Nephron progenitor cell (in vitro differentiated cells): ENCODE data around the gene DLL3.

Experiments
- DNase-seq: peaks from one replicate; pipeline ENCODE4 v3.0.0; 2021
- H3K27ac Mint-ChIP-seq: 2 replicates; pipeline ENCODE4 v1.8.0; 2021; ENCODE audit warnings: mild to moderate bottlenecking, moderate library complexity, mixed read lengths
- H3K27me3 Mint-ChIP-seq: 2 replicates; pipeline ENCODE4 v1.8.0; 2021; ENCODE audit warnings: mild to moderate bottlenecking, low read depth, mixed read lengths; ENCODE audit not compliant: poor library complexity
- H3K36me3 Mint-ChIP-seq: 2 replicates; pipeline ENCODE4 v1.8.0; 2021; ENCODE audit warnings: low read depth, mixed read lengths
- H3K4me1 Mint-ChIP-seq: 2 replicates; pipeline ENCODE4 v1.8.0; 2021; ENCODE audit warnings: mixed read lengths
- H3K4me3 Mint-ChIP-seq: 2 replicates; pipeline ENCODE4 v1.8.0; 2021; ENCODE audit warnings: mild to moderate bottlenecking, moderate library complexity, mixed read lengths
- H3K9me3 Mint-ChIP-seq: 2 replicates; pipeline ENCODE4 v1.8.0; 2021; ENCODE audit warnings: mild to moderate bottlenecking, moderate library complexity, mixed read lengths
- TF ChIP-seq, protein P1 (sequence below): fragments of 200-600 bp; sonication (generic); IDR thresholded peaks from 2 replicates; pipeline ENCODE4 v1.5.0; 2021; ENCODE audit warnings: antibody characterized with exemption

DLL3 gene

DNA sequence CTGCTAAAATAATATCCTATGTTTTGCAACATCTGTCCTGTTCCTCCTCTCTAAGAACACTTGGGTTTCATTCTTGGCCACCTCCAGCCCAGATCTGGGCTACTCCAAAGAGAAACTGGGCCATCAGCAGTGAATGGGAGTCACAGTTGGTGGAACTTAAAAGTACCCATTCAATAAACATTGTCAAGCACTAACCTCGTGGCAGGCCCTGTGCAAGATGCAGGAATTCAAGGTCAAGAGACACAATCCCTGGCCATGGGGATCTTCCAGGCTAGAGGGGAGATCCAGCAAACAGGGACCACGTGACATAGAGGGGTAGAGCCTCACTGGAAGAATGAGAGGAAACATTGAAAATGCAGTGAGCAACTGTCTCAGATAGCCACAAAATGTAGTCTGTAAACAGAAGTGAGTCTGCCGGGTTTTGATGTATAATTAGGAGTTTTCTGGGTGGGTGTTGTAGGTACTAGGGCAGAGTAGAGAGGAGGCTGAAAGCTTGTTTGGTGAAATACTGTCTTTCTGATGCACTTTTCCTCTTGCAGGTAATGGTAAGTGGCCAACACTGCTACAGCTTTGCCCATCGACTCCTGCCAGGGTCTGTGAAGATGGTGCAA, 56.1 kb downstream of the DLL3 start:
- DNase-seq, result no peak
- Mint-ChIP-seq H3K9me3 (no peaks in the 10 kb centered on the region), H3K4me3 (no peak overlapping the region), H3K36me3 (no peaks in the 10 kb centered on the region), H3K27ac (no peak overlapping the region), H3K4me1 (peaks cover 19% of the 10 kb centered on the region), H3K27me3 (peaks cover 72% of the 10 kb centered on the region)
- TF ChIP-seq, protein P1, sequence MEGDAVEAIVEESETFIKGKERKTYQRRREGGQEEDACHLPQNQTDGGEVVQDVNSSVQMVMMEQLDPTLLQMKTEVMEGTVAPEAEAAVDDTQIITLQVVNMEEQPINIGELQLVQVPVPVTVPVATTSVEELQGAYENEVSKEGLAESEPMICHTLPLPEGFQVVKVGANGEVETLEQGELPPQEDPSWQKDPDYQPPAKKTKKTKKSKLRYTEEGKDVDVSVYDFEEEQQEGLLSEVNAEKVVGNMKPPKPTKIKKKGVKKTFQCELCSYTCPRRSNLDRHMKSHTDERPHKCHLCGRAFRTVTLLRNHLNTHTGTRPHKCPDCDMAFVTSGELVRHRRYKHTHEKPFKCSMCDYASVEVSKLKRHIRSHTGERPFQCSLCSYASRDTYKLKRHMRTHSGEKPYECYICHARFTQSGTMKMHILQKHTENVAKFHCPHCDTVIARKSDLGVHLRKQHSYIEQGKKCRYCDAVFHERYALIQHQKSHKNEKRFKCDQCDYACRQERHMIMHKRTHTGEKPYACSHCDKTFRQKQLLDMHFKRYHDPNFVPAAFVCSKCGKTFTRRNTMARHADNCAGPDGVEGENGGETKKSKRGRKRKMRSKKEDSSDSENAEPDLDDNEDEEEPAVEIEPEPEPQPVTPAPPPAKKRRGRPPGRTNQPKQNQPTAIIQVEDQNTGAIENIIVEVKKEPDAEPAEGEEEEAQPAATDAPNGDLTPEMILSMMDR, result no peak

DNA sequence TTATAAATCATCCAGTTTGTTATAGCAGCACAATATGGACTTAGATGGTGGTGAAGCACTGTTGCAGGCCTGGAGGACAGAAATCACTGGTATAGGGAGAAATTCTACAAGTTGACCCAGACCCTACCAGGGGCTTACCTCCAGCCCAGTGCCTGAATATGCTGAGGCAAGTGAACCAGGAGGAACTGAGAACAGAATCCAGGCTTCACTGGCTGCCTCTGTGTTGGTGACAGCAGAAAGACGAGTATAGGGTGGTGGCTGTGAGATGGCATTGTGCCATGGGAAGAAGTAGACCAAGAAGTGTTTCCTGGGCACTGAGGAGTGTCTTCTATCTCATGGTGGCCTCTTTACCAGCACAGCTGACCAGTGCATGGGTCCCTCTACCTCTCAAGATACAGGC, 57.1 kb downstream of the DLL3 start:
- Mint-ChIP-seq H3K36me3 (no peaks in the 10 kb centered on the region), H3K27me3 (peaks cover 83% of the 10 kb centered on the region), H3K9me3 (no peaks in the 10 kb centered on the region), H3K4me1 (peaks cover 19% of the 10 kb centered on the region), H3K4me3 (no peak overlapping the region), H3K27ac (no peak overlapping the region)
- TF ChIP-seq, protein P1, result no peak
- DNase-seq, result no peak
